Measurements from ENCODE around the gene WWOX. TPM values are rescaled to one million over a fixed set of nuclear protein-coding genes. Genes with fewer than 3 reads are reported as not detected.

WWOX gene
- total and polyA plus RNA-seq, 2 of the 8 experiments (the other 6 are each of a cell fraction or from before 2014, with no cell fraction given) = 5.4 to 16.7 TPM

- Histone ChIP-seq H3K4me2 (ENCODE audit: insufficient read depth in 1 of 2, low read depth in 2 of 2, low read length in 2 of 2) (no peak overlapping the region), H3K56ac (replicated peaks; ENCODE audit: insufficient read length, low read depth, low read length) (no peak overlapping the region), H2BK12ac (ENCODE audit: low read depth, low read length) (no peak overlapping the region), H4K8ac (ENCODE audit: extremely low read depth, insufficient read depth, low read length) (no peak overlapping the region), H2AFZ (ENCODE audit: low read length) (no peak overlapping the region), H2BK120ac (replicated peaks; ENCODE audit: low read depth, low read length) (no peak overlapping the region), H3K23ac (ENCODE audit: insufficient read length) (no peak overlapping the region), H2BK15ac (ENCODE audit: low read length) (no peak overlapping the region), H3K27me3 (replicated peaks in 1 of 4; ENCODE audit: control insufficient read depth in 3 of 4, extremely low read depth in 1 of 4, insufficient read depth in 3 of 4, low read length in 3 of 4) (no peaks in the 10 kb centered on the region), H2BK20ac (ENCODE audit: low read length) (no peak overlapping the region), H3K9ac (replicated peaks in 1 of 4; ENCODE audit: extremely low read depth in 1 of 4, low read depth in 3 of 4, low read length in 3 of 4) (no peak overlapping the region), H2BK5ac (ENCODE audit: low read depth, low read length) (no peak overlapping the region), H3K79me2 (ENCODE audit: control insufficient read depth in 1 of 2, insufficient read depth in 2 of 2, low read length in 2 of 2) (no peaks in the 10 kb centered on the region), H3K4ac (replicated peaks; ENCODE audit: insufficient read length, low read depth, low read length) (no peak overlapping the region), H4K20me1 (replicated peaks in 1 of 2; ENCODE audit: control insufficient read depth in 1 of 2, insufficient read depth in 2 of 2, low read length in 2 of 2) (no peaks in the 10 kb centered on the region), H3K4me3 (ENCODE audit: extremely low read depth in 1 of 4, insufficient read depth in 2 of 4, low read depth in 3 of 4, low read length in 4 of 4) (no peak overlapping the region), H4K91ac (replicated peaks; ENCODE audit: insufficient read length, low read length) (no peak overlapping the region), H3K4me1 (replicated peaks in 1 of 4; ENCODE audit: control insufficient read depth in 3 of 4, insufficient read depth in 4 of 4, low read length in 3 of 4) (peaks cover 0 to 5% (median 0%) of the 10 kb centered on the region in 4 experiments; a peak in 1 of 7 replicates), H3K9me3 (ENCODE audit: insufficient read depth in 2 of 2, low read depth in 1 of 2, low read length in 1 of 2) (peaks cover 14 to 15% of the 10 kb centered on the region in 2 experiments), H3K14ac (ENCODE audit: insufficient read length) (no peak overlapping the region), H4K5ac (ENCODE audit: insufficient read length, low read depth, low read length) (no peak overlapping the region), H3K79me1 (ENCODE audit: low read depth, low read length) (no peaks in the 10 kb centered on the region), H3K18ac (ENCODE audit: extremely low read depth, low read length) (no peak overlapping the region), H2AK5ac (ENCODE audit: low read depth, low read length) (no peak overlapping the region), H3K23me2 (ENCODE audit: low read depth, low read length) (no peaks in the 10 kb centered on the region), H3K27ac (ENCODE audit: low read depth, low read length) (no peak overlapping the region), H3K36me3 (ENCODE audit: control insufficient read depth in 2 of 4, insufficient read depth in 4 of 4, low read length in 3 of 4) (peaks cover 0 to 4% (median 0%) of the 10 kb centered on the region in 4 experiments; a peak in 3 of 8 replicates)
- FAIRE-seq = no peak
- DNase-seq (ENCODE audit: low read depth in 1 of 2, low spot score in 2 of 2) = no peak
- CTCF ChIA-PET (ENCODE audit: partially characterized antibody) = interaction anchor here (1.0 kb wide), 1 partner anchor 137 kb away, joined by 3 read pairs; no protein-coding TSS in a partner anchor
- POLR2A ChIA-PET (ENCODE audit: partially characterized antibody) = no interaction called here
- WGBS, 2 experiments (ENCODE audit: extremely low coverage in 1 of 2, insufficient coverage in 1 of 2, insufficient read length in 1 of 2, insufficient replicate concordance in 2 of 2, low coverage in 1 of 2, low lambda C conversion rate in 2 of 2, missing lambda C conversion rate in 1 of 2) = 89% methylated on average over 8 of the region's 8 CpGs; no CpG with 5 or more reads in 1 of the 2 experiments
- TF ChIP-seq SRF (IDR thresholded peaks at IDR 0.05; ENCODE audit: low read depth, low read length) (no peak), POU5F1 (IDR thresholded peaks at IDR 0.05; ENCODE audit: low read depth, low read length) (no peak), SIRT6 (IDR thresholded peaks at IDR 0.05; ENCODE audit: low read length) (no peak), CEBPB (IDR thresholded peaks at IDR 0.05; ENCODE audit: low read depth, low read length) (no peak), GABPA (IDR thresholded peaks at IDR 0.05; ENCODE audit: borderline replicate concordance, insufficient read depth, low read length) (no peak), CTBP2 (IDR thresholded peaks at IDR 0.05; ENCODE audit: borderline replicate concordance, insufficient read depth, insufficient read length, low read length) (no peak), ZNF274 (IDR thresholded peaks at IDR 0.05; ENCODE audit: borderline replicate concordance, extremely low read depth, low read length) (no peak), RBBP5 (IDR thresholded peaks at IDR 0.05; ENCODE audit: borderline replicate concordance, low read depth, low read length) (no peak), BCL11A (IDR thresholded peaks at IDR 0.05; ENCODE audit: low read depth in 2 of 2, low read length in 2 of 2) (no peak), SP2 (IDR thresholded peaks at IDR 0.05; ENCODE audit: low read length) (no peak), EP300 (IDR thresholded peaks at IDR 0.05; ENCODE audit: borderline replicate concordance in 1 of 2, low read depth in 2 of 2, low read length in 2 of 2) (no peak), TBP (IDR thresholded peaks at IDR 0.05; ENCODE audit: low read depth, low read length) (no peak)
- TF ChIP-seq, protein P1, sequence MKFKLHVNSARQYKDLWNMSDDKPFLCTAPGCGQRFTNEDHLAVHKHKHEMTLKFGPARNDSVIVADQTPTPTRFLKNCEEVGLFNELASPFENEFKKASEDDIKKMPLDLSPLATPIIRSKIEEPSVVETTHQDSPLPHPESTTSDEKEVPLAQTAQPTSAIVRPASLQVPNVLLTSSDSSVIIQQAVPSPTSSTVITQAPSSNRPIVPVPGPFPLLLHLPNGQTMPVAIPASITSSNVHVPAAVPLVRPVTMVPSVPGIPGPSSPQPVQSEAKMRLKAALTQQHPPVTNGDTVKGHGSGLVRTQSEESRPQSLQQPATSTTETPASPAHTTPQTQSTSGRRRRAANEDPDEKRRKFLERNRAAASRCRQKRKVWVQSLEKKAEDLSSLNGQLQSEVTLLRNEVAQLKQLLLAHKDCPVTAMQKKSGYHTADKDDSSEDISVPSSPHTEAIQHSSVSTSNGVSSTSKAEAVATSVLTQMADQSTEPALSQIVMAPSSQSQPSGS (IDR thresholded peaks at IDR 0.05; ENCODE audit: low read length) = no peak
Measured at GRCh38 chr16:78389009-78389498, 289.6 kb downstream of the WWOX start.

Data from H1 (cell line).